ENCODE data around the gene ARCN1. TPM values are rescaled to one million over a fixed set of nuclear protein-coding genes. Genes with fewer than 3 reads are reported as not detected.

ARCN1 gene
- polyA plus RNA-seq, 1 donor from 2014 or later, result 67.2 TPM

DNA sequence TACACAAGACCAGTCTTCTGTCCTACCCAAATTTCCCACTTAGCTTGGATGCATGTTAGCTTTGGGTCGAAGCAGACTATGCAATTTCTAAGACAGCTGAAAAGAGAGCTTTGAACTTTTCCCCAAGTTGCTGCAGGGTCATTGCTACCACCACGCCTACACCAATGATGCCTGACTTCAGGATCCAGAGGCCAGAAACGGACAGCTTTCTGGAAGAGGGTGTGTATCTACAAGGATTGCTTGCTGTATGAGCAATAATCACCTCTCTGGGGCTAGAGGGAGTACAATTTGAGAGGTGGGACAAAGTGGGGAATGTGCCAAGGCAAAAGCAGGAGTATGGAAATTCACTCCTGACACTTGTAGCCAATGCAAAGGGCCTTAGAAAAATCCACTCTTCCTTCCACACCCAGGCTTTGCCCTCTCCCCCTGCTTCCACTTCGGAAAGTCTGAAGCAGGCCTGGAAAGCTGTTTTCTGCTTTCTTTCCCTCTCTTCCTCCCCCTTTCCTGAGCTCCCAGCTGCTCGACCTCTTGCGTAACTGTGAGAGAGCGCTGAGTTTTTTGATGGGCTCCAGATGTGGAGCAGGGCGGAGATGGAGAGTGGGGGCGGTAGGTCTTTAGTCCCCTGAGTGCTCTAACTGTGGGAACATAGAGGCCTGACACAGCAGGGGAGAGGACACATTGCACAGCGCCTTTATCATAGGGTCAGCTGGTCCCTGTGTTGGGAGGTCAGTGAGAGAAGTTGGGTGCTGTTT lies 33.1 kb downstream of the ARCN1 start:
- Histone ChIP-seq H3K9me3 (ENCODE audit: low read length) (no peaks in the 10 kb centered on the region), H3K27ac (ENCODE audit: low read length) (no peak overlapping the region)

DNA sequence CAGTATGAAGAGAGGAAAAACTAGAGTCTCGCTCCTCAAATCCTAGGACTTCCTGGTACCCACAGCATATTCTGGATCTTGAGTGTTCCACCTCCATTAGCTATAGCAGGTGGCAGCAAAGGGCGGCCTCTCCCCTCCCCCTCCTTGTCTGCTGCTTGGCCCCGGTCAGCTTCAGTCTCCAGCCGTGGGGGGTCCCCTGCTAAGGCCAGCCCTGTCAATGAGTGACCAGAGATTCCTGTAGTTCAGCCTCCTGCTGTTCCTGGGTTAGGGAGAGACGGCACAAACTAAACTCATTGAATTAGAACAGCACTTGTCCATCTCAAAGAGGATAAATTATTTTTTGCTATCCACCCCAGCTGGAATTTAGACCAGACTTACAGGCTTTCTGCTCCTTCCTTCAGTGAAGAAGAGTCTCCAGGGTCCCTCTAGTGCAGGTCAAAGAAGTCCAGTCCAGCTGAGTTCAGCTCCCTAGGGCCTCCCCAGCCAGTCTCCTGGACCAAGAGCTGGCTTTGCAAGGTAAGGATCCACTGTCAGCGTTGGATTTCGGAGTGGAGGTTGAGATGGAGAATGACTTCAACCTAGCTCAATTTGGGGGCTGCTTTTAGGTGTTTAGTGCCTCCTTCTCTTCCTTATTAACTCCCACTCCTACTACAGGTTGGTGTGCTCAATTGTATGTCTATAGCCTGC lies 34.1 kb downstream of the ARCN1 start:
- H3K4me2 ChIP-seq (ENCODE audit: low read length), result no peak overlapping the region
- peaks cover 39% of the 10 kb centered on the region for H3K27me3 ChIP-seq (ENCODE audit: insufficient read depth, low read depth, low read length)
- H3K27ac ChIP-seq (ENCODE audit: low read length), result no peak overlapping the region
- peaks cover 6% of the 10 kb centered on the region for H3K36me3 ChIP-seq (ENCODE audit: insufficient read depth, low read length)
- no peak overlapping the region for H2AFZ ChIP-seq (ENCODE audit: low read depth, low read length)
- H4K20me1 ChIP-seq (ENCODE audit: insufficient read depth), result no peaks in the 10 kb centered on the region
- H3K9ac ChIP-seq (ENCODE audit: low read length), result no peak overlapping the region
- no peaks in the 10 kb centered on the region for H3K9me2 ChIP-seq (ENCODE audit: insufficient read depth, low read length)
- H3K4me3 ChIP-seq (ENCODE audit: low read length), result no peak overlapping the region
- no peaks in the 10 kb centered on the region for H3F3A ChIP-seq (ENCODE audit: insufficient read depth, low read length, poor library complexity, severe bottlenecking)
- TF ChIP-seq REST (IDR thresholded peaks at IDR 0.05; ENCODE audit: borderline replicate concordance), result no peak
- TF ChIP-seq RAD21 (conservative IDR thresholded peaks at IDR 0.05), result no peak
- no peak for TF ChIP-seq SMC3 (conservative IDR thresholded peaks at IDR 0.05; ENCODE audit: poor library complexity)
- TF ChIP-seq POLR2AphosphoS5 (IDR thresholded peaks at IDR 0.05), result no peak
- no peak for TF ChIP-seq CTCF (IDR thresholded peaks at IDR 0.05; ENCODE audit: poor library complexity, severe bottlenecking)
- TF ChIP-seq MXI1 (conservative IDR thresholded peaks at IDR 0.05; ENCODE audit: poor library complexity, severe bottlenecking), result no peak
- no peaks in the 10 kb centered on the region for H3K9me3 ChIP-seq (ENCODE audit: low read length)
- no peaks in the 10 kb centered on the region for H3K79me2 ChIP-seq (replicated peaks; ENCODE audit: insufficient read depth, low read length)

More for the DNA sequence above, 33.1 kb downstream of the ARCN1 start:
- Histone ChIP-seq H3K27me3 (ENCODE audit: insufficient read depth, low read depth, low read length) (peaks cover 29% of the 10 kb centered on the region), H3K4me3 (ENCODE audit: low read length) (no peak overlapping the region), H3K4me2 (ENCODE audit: low read length) (no peak overlapping the region), H3K79me2 (replicated peaks; ENCODE audit: insufficient read depth, low read length) (no peaks in the 10 kb centered on the region), H2AFZ (ENCODE audit: low read depth, low read length) (no peak overlapping the region), H3F3A (ENCODE audit: insufficient read depth, low read length, poor library complexity, severe bottlenecking) (no peaks in the 10 kb centered on the region), H4K20me1 (ENCODE audit: insufficient read depth) (no peaks in the 10 kb centered on the region), H3K9me2 (ENCODE audit: insufficient read depth, low read length) (no peaks in the 10 kb centered on the region), H3K36me3 (ENCODE audit: insufficient read depth, low read length) (peaks cover 6% of the 10 kb centered on the region), H3K9ac (ENCODE audit: low read length) (no peak overlapping the region)
- TF ChIP-seq EZH2 (IDR thresholded peaks at IDR 0.05; ENCODE audit: borderline replicate concordance, insufficient read depth, low read length, poor library complexity, severe bottlenecking) (no peak), TAF1 (IDR thresholded peaks at IDR 0.05; ENCODE audit: low read depth) (no peak)
